Measurements from ENCODE around the gene PROZ.

The PROZ gene

DNA sequence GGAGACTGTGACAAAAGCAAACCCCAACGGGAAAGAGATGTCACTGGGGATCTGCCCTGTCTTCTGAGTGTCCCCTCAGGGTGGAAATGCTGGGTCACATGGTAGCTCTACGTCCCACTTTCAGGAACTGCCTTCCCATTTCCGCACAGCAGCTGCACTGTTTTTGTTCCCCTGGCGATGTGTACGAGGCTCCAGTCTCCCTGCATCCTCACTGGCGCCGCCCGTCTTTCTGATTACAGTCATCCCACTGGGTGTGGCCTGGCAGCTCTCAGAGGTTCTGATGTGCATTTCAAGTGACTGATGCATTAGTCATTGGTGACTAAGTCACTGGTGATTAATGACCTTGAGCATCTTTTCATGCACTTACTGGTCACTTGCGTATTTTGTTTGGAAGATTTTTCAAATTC lies 28.8 kb downstream of the PROZ start (continued):
- TF ChIP-seq, protein P1, sequence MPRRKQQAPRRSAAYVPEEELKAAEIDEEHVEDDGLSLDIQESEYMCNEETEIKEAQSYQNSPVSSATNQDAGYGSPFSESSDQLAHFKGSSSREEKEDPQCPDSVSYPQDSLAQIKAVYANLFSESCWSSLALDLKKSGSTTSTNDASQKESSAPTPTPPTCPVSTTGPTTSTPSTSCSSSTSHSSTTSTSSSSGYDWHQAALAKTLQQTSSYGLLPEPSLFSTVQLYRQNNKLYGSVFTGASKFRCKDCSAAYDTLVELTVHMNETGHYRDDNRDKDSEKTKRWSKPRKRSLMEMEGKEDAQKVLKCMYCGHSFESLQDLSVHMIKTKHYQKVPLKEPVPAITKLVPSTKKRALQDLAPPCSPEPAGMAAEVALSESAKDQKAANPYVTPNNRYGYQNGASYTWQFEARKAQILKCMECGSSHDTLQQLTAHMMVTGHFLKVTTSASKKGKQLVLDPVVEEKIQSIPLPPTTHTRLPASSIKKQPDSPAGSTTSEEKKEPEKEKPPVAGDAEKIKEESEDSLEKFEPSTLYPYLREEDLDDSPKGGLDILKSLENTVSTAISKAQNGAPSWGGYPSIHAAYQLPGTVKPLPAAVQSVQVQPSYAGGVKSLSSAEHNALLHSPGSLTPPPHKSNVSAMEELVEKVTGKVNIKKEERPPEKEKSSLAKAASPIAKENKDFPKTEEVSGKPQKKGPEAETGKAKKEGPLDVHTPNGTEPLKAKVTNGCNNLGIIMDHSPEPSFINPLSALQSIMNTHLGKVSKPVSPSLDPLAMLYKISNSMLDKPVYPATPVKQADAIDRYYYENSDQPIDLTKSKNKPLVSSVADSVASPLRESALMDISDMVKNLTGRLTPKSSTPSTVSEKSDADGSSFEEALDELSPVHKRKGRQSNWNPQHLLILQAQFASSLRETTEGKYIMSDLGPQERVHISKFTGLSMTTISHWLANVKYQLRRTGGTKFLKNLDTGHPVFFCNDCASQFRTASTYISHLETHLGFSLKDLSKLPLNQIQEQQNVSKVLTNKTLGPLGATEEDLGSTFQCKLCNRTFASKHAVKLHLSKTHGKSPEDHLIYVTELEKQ (tag by site-specific recombination; IDR thresholded peaks at IDR 0.05; ENCODE audit: borderline replicate concordance): peak; percentile 79; the same call in 1 of the 2 replicates
- TF ChIP-seq ZNF600 (tag by site-specific recombination; IDR thresholded peaks at IDR 0.05): peak; percentile 92; the same call in 1 of the 2 replicates
- TF ChIP-seq ZNF184 (tag by site-specific recombination; IDR thresholded peaks at IDR 0.05): peak; percentile 64; the same call in 1 of the 2 replicates
- TF ChIP-seq, protein P2, sequence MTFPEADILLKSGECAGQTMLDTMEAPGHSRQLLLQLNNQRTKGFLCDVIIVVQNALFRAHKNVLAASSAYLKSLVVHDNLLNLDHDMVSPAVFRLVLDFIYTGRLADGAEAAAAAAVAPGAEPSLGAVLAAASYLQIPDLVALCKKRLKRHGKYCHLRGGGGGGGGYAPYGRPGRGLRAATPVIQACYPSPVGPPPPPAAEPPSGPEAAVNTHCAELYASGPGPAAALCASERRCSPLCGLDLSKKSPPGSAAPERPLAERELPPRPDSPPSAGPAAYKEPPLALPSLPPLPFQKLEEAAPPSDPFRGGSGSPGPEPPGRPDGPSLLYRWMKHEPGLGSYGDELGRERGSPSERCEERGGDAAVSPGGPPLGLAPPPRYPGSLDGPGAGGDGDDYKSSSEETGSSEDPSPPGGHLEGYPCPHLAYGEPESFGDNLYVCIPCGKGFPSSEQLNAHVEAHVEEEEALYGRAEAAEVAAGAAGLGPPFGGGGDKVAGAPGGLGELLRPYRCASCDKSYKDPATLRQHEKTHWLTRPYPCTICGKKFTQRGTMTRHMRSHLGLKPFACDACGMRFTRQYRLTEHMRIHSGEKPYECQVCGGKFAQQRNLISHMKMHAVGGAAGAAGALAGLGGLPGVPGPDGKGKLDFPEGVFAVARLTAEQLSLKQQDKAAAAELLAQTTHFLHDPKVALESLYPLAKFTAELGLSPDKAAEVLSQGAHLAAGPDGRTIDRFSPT (tag by site-specific recombination; IDR thresholded peaks at IDR 0.05): peak; percentile 80
- TF ChIP-seq EGR2 (tag by site-specific recombination; IDR thresholded peaks at IDR 0.05; ENCODE audit: low read depth): no peak
- TF ChIP-seq ZXDB (tag by site-specific recombination; IDR thresholded peaks at IDR 0.05): no peak
- peak; percentile 78; the same call in 1 of the 2 replicates for TF ChIP-seq MEIS1 (CRISPR knock-in tag; IDR thresholded peaks at IDR 0.05; ENCODE audit: borderline replicate concordance)
- 0 out of 2 replicates have a peak, but pooled peaks have one; percentile 38 for TF ChIP-seq KLF8 (tag by site-specific recombination; IDR thresholded peaks at IDR 0.05)
- TF ChIP-seq, protein P3, sequence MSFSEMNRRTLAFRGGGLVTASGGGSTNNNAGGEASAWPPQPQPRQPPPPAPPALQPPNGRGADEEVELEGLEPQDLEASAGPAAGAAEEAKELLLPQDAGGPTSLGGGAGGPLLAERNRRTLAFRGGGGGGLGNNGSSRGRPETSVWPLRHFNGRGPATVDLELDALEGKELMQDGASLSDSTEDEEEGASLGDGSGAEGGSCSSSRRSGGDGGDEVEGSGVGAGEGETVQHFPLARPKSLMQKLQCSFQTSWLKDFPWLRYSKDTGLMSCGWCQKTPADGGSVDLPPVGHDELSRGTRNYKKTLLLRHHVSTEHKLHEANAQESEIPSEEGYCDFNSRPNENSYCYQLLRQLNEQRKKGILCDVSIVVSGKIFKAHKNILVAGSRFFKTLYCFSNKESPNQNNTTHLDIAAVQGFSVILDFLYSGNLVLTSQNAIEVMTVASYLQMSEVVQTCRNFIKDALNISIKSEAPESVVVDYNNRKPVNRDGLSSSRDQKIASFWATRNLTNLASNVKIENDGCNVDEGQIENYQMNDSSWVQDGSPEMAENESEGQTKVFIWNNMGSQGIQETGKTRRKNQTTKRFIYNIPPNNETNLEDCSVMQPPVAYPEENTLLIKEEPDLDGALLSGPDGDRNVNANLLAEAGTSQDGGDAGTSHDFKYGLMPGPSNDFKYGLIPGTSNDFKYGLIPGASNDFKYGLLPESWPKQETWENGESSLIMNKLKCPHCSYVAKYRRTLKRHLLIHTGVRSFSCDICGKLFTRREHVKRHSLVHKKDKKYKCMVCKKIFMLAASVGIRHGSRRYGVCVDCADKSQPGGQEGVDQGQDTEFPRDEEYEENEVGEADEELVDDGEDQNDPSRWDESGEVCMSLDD (tag by site-specific recombination; IDR thresholded peaks at IDR 0.05): no peak

DNA sequence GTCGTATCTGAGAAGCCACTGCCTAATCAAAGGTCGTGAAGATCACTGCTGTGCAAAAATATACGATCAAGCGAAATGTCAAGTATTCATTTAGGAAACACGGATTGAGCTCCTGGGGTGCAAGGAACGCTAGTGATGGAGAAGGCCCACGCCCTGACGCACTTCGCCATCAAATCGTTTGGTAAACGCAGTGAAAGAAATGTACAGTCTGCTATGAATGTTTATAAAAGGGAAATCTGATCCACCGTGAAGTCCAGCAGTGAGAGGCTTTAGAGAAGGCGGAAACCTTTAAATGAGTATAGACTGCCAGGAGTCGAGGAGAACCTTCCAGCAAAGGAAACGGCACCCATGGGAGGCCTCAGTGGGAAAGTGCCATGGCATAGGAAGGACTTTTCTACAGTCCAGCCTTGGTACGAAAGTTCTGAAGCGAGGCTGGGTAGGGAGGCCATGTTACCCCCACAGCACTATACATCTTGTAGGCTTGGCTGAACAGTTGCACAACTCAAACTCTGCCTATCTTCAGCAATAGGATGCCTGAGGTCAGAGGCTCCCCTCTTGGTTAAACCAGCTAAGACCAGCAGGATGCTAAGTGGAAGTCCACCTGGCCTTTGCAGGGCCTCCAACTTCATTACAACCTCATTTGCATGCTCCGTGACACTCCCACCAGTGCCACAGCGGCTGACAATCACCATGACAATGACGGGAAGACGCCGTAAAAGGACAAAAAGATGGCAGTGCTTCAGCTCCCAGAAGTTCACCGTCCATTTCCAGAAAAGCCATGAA lies 29.6 kb downstream of the PROZ start:
- H3K27ac ChIP-seq (ENCODE audit: extremely low read depth, low read depth, low read length): no peak overlapping the region
- ChIA-PET CTCF (interaction anchor here (0.7 kb wide), 1 partner anchor 34 kb away, joined by 3 read pairs; no protein-coding TSS in a partner anchor), POLR2A (interaction anchor here (1.3 kb wide), 1 partner anchor 21 kb away, joined by 6 read pairs; the partner anchor contains the start of gene PCID2)
- no peak overlapping the region for H3K4me3 ChIP-seq (ENCODE audit: low read depth, low read length)
- H3K9me3 ChIP-seq (ENCODE audit: control insufficient read depth, insufficient read depth, low read depth, low read length): no peaks in the 10 kb centered on the region
- no peaks in the 10 kb centered on the region for H3K4me1 ChIP-seq (ENCODE audit: control insufficient read depth, insufficient read depth, low read length)
- peaks cover 6 to 69% of the 10 kb centered on the region in 2 experiments for H3K36me3 ChIP-seq (ENCODE audit: control insufficient read depth in 2 of 2, insufficient read depth in 1 of 2, low read length in 2 of 2)
- no peak for TF ChIP-seq ZBTB1 (tag by site-specific recombination; IDR thresholded peaks at IDR 0.05)
- TF ChIP-seq, protein P2 (tag by site-specific recombination; IDR thresholded peaks at IDR 0.05): peak; percentile 63; the same call in 1 of the 2 replicates
